COR-L47 (cell line): Measurements from ENCODE around the gene PPM1M.

Source experiments
- DNase-seq: peaks from one replicate; lab custom pipeline; 2025; lab: John Stamatoyannopoulos, UW

PPM1M gene

GRCh38 chr3:52297242-52298148 is 51.9 kb downstream of the PPM1M start:
- DNase-seq, result no peak

- peak; percentile 38 for DNase-seq
These were observed 52.9 kb downstream of the PPM1M start for GRCh38 chr3:52298149-52299098.

- no peak for DNase-seq
These were observed 53.8 kb downstream of the PPM1M start for GRCh38 chr3:52299247-52299878.
